ENCODE data around the gene NGEF.

The NGEF gene

DNA sequence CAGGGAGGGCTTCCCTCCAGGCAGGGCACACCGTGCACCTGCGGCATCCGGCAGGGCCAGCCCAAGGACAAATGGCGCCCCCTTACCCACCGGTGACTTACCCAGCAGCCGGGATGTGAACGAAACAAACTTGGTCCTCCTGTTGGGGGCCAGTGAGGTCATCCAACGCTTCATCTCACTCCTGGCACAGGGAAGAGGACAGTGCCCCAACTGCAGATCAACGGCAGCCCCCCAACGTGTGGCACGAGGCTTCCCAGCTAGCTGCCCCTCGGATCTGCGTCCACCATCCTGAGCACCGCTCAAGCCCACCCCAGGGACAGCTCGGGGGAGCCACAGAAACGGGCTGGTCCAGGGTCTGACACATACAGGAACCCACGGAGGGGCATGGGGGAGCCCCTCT lies 131.0 kb downstream of the NGEF start:
- no peak for TF ChIP-seq REST (IDR thresholded peaks at IDR 0.05; ENCODE audit: insufficient read depth in 1 of 2, low read depth in 2 of 2, low read length in 2 of 2)
- no peak for TF ChIP-seq SIN3A (IDR thresholded peaks at IDR 0.05; ENCODE audit: borderline replicate concordance, insufficient read depth, low read length)
- TF ChIP-seq FOXP2 (optimal IDR thresholded peaks at IDR 0.05; ENCODE audit: borderline replicate concordance, extremely low read depth, extremely low read length, insufficient read depth) = no peak
- no peak for TF ChIP-seq TAF1 (IDR thresholded peaks at IDR 0.05; ENCODE audit: borderline replicate concordance, insufficient read depth, low read length)
- no peak for TF ChIP-seq POLR2AphosphoS5 (IDR thresholded peaks at IDR 0.05; ENCODE audit: low read depth, low read length)

- no peak for TF ChIP-seq FOXP2 (optimal IDR thresholded peaks at IDR 0.05; ENCODE audit: borderline replicate concordance, extremely low read depth, extremely low read length, insufficient read depth)
- TF ChIP-seq POLR2AphosphoS5 (IDR thresholded peaks at IDR 0.05; ENCODE audit: low read depth, low read length) = no peak
- TF ChIP-seq REST (IDR thresholded peaks at IDR 0.05; ENCODE audit: insufficient read depth in 1 of 2, low read depth in 2 of 2, low read length in 2 of 2) = no peak
- no peak for TF ChIP-seq TAF1 (IDR thresholded peaks at IDR 0.05; ENCODE audit: borderline replicate concordance, insufficient read depth, low read length)
- no peak for TF ChIP-seq SIN3A (IDR thresholded peaks at IDR 0.05; ENCODE audit: borderline replicate concordance, insufficient read depth, low read length)
These were observed 132.2 kb downstream of the NGEF start for GRCh38 chr2:232880764-232881351.

- no peak for TF ChIP-seq FOXP2 (optimal IDR thresholded peaks at IDR 0.05; ENCODE audit: borderline replicate concordance, extremely low read depth, extremely low read length, insufficient read depth)
- no peak for TF ChIP-seq POLR2AphosphoS5 (IDR thresholded peaks at IDR 0.05; ENCODE audit: low read depth, low read length)
- TF ChIP-seq TAF1 (IDR thresholded peaks at IDR 0.05; ENCODE audit: borderline replicate concordance, insufficient read depth, low read length) = no peak
- TF ChIP-seq SIN3A (IDR thresholded peaks at IDR 0.05; ENCODE audit: borderline replicate concordance, insufficient read depth, low read length) = no peak
- TF ChIP-seq REST (IDR thresholded peaks at IDR 0.05; ENCODE audit: insufficient read depth in 1 of 2, low read depth in 2 of 2, low read length in 2 of 2) = no peak
These were observed 133.2 kb downstream of the NGEF start for GRCh38 chr2:232879618-232880494.

DNA sequence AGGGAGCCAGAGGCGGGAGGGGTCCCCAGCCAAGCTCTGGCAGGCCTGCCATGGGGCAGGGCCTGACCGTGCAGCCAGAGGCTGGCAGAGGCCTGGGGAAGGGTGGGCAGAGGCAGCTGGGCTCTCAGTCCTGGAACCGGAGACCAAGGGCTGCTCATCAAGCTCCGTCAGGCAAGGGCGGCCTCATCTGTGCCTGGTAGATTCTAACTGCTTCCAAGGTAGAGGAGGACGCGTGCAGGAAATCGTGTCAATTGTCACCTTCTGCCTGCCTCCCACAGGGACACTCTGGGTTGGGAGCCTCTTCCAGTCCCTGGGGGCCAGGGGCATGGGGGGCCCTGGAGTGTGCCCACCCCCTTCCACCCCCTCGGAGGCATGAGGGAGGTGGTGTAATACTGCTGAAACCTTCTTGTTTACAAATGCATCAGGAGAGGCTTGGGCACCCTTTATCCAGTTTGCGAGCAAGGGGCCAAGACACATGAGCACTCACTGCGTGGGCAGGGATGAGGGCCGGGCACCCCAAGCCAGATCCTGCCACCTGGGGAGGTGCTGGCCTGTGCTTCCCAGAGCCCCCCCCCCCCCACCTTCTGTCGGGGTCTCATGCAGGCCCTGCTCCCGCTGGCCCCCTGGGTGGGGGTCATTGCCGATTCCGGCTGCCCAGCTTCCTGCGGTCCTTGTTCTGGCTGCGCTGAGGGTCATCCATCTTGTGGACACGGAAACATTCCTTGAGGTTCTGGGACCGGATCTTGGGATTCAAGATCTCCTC lies 134.0 kb downstream of the NGEF start:
- no peak for TF ChIP-seq FOXP2 (optimal IDR thresholded peaks at IDR 0.05; ENCODE audit: borderline replicate concordance, extremely low read depth, extremely low read length, insufficient read depth)
- TF ChIP-seq SIN3A (IDR thresholded peaks at IDR 0.05; ENCODE audit: borderline replicate concordance, insufficient read depth, low read length) = no peak
- no peak for TF ChIP-seq TAF1 (IDR thresholded peaks at IDR 0.05; ENCODE audit: borderline replicate concordance, insufficient read depth, low read length)
- TF ChIP-seq POLR2AphosphoS5 (IDR thresholded peaks at IDR 0.05; ENCODE audit: low read depth, low read length) = no peak
- no peak for TF ChIP-seq REST (IDR thresholded peaks at IDR 0.05; ENCODE audit: insufficient read depth in 1 of 2, low read depth in 2 of 2, low read length in 2 of 2)
